Spleen (tissue), 13 donors: ENCODE measurements around the gene VTCN1. TPM values are rescaled to one million over a fixed set of nuclear protein-coding genes. Genes with fewer than 3 reads are reported as not detected.
"Not testable (repeated sequence)": the region's sequence is repeated elsewhere in the genome, so short reads cannot be mapped to it uniquely, and the experiment has no call there.

ENCODE experiments used
- DNase-seq: peaks from one replicate; pipeline ENCODE4 v3.0.0-alpha.2; 2020
- H3K27ac ChIP-seq, 8 donors: fragments of 200-600 bp; sonication (generic) in 7 of 8; 1 replicate in 4 of 8; 2 replicates in 4 of 8; pipeline versions ENCODE4 v1.5.0 to v1.8.0; 2016 to 2021; ENCODE audit warnings: inconsistent platforms in 4 of 8, mild to moderate bottlenecking in 4 of 8, moderate library complexity in 1 of 8
- H3K27me3 ChIP-seq, 7 donors: fragments of 200-600 bp; sonication (generic) in 6 of 7; replicated peaks in 1 of 7; 1 replicate in 4 of 7; 2 replicates in 3 of 7; pipeline versions ENCODE4 v1.5.0 to v1.8.0; 2016 to 2021; ENCODE audit warnings: inconsistent platforms in 3 of 7, mild to moderate bottlenecking in 1 of 7
- H3K36me3 ChIP-seq, 6 donors: fragments of 200-600 bp; sonication (generic) in 5 of 6; 1 replicate in 4 of 6; 2 replicates in 2 of 6; pipeline versions ENCODE4 v1.5.0 to v1.8.0; 2016 to 2021; ENCODE audit warnings: inconsistent platforms in 2 of 6
- H3K4me1 ChIP-seq, 6 donors: fragments of 200-600 bp; sonication (generic) in 5 of 6; 1 replicate in 3 of 6; 2 replicates in 3 of 6; pipeline versions ENCODE4 v1.5.0 to v1.8.0; 2016 to 2021; ENCODE audit warnings: inconsistent platforms in 3 of 6
- H3K4me3 ChIP-seq, 8 donors: fragments of 200-600 bp; sonication (generic) in 7 of 8; 1 replicate in 4 of 8; 2 replicates in 4 of 8; pipeline versions ENCODE4 v1.5.0 to v1.8.0; 2016 to 2021; ENCODE audit warnings: inconsistent platforms in 4 of 8, mild to moderate bottlenecking in 4 of 8, moderate library complexity in 2 of 8
- H3K9me3 ChIP-seq, 8 donors: fragments of 200-600 bp; sonication (generic) in 7 of 8; 1 replicate in 4 of 8; 2 replicates in 4 of 8; pipeline versions ENCODE4 v1.5.0 to v1.8.0; 2016 to 2021; ENCODE audit warnings: inconsistent platforms in 4 of 8
- POLR2A ChIP-seq, 3 donors: fragments of 450-650 bp; IDR thresholded peaks; one replicate each; pipeline ENCODE4 v1.5.1; 2017; ENCODE audit warnings: antibody characterized with exemption in 3 of 3, mild to moderate bottlenecking in 1 of 3
- POLR2AphosphoS5 ChIP-seq, 3 donors: sonication (generic); formaldehyde crosslinking; IDR thresholded peaks; one replicate each; pipeline ENCODE4 v1.5.1; 2017; ENCODE audit warnings: antibody characterized with exemption in 3 of 3
- WGBS, 5 donors: extraction: QIAGEN DNeasy Blood & Tissue Kit in 3 of 5; methylation state at CpG; one replicate each; pipeline versions ENCODE4 v1.1.5 to v1.1.7; 2013 to 2018; 5-methylcytosine and 5-hydroxymethylcytosine counted together
- intact Hi-C: fragments of 100-400 bp; cut with DNase I; formaldehyde crosslinking; loops from one replicate; pipeline ENCODE4 v1.15.0; 2023; ENCODE audit warnings: low total_unique reads
- long read RNA-seq, 2 donors: transcript quantifications; one replicate each; lab custom pipeline, GENCODE V29; 2026
- polyA plus RNA-seq, 3 donors: library from polyadenylated mRNA; stranded (reverse); fragments of 200-250 nt; gene quantifications; one replicate each; pipeline ENCODE4 v1.2.1, GENCODE V29; 2013
- total RNA-seq, 7 donors: library from RNA; depleted of rRNA in 3 of 7; stranded (reverse); fragments of >200 nt in 3 of 7; fragmentation: NEBNext Ultra II Directional in 4 of 7; extraction: Animal tissue kit (Norgen Biotek cat#: 25700) in 4 of 7; gene quantifications; one replicate each; pipeline versions ENCODE4 v1.1.0 to v1.2.1, GENCODE V29; 2016 to 2021
- TF ChIP-seq, protein P1 (sequence below), 11 experiments: fragments of 200-600 bp in 7 of 11; fragments of 450-650 bp in 4 of 11; sonication (generic) in 4 of 11; IDR thresholded peaks in 8 of 11; conservative IDR thresholded peaks in 3 of 11; 1 replicate in 7 of 11; 2 replicates in 4 of 11; pipeline versions ENCODE4 v1.4.0 to v1.8.0; 2016 to 2021; ENCODE audit warnings: antibody characterized with exemption in 11 of 11, inconsistent platforms in 4 of 11, mild to moderate bottlenecking in 1 of 11
- donor health status: healthy with polysubstance abuse.
- donor health status: DM: no; HTN: no; CAD: no; lungs with moderate emphysema.
- donor health status: DM: no; HTN: no; CAD: no.
- donor health status: Bipolar disorder and iron deficiency.
- donor health status: healthy.
- donor health status: DM: no; HTN: no; CAD: no.
- donor health status: DM: yes; HTN: yes; CAD: no.

Gene VTCN1, protein sequence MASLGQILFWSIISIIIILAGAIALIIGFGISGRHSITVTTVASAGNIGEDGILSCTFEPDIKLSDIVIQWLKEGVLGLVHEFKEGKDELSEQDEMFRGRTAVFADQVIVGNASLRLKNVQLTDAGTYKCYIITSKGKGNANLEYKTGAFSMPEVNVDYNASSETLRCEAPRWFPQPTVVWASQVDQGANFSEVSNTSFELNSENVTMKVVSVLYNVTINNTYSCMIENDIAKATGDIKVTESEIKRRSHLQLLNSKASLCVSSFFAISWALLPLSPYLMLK
- total RNA-seq (not detected), polyA plus RNA-seq (not detected)
- long read RNA-seq, donor 1: 0 reads
- long read RNA-seq, donor 2, partial matches to known transcripts: 0 of 2 reads
- long read RNA-seq, donor 2, other reads (novel, unspliced or antisense): 0 of 2 reads

- no peak for DNase-seq
Measured at GRCh38 chr1:117210831-117211261, at the start of gene VTCN1. VTCN1 (minus strand) TSS chr1:117210927; CDS start chr1:117210855, 72 bp downstream.

GRCh38 chr1:117258791-117259190 lies 48.1 kb upstream of the VTCN1 start:
- intact Hi-C loops: no loop called here
- TF ChIP-seq, protein P1, sequence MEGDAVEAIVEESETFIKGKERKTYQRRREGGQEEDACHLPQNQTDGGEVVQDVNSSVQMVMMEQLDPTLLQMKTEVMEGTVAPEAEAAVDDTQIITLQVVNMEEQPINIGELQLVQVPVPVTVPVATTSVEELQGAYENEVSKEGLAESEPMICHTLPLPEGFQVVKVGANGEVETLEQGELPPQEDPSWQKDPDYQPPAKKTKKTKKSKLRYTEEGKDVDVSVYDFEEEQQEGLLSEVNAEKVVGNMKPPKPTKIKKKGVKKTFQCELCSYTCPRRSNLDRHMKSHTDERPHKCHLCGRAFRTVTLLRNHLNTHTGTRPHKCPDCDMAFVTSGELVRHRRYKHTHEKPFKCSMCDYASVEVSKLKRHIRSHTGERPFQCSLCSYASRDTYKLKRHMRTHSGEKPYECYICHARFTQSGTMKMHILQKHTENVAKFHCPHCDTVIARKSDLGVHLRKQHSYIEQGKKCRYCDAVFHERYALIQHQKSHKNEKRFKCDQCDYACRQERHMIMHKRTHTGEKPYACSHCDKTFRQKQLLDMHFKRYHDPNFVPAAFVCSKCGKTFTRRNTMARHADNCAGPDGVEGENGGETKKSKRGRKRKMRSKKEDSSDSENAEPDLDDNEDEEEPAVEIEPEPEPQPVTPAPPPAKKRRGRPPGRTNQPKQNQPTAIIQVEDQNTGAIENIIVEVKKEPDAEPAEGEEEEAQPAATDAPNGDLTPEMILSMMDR (IDR thresholded peaks at IDR 0.05 in 8 of 11, conservative IDR thresholded peaks at IDR 0.05 in 3 of 11): no peak
- TF ChIP-seq POLR2A (IDR thresholded peaks at IDR 0.05) (no peak), POLR2AphosphoS5 (IDR thresholded peaks at IDR 0.05) (no peak)
- WGBS, 5 donors: 80 to 91% (median 86%) methylated on average over 3 of the region's 3 CpGs

More at GRCh38 chr1:117210831-117211261, at the start of gene VTCN1:
- WGBS, 5 donors: 82 to 92% (median 84%) methylated on average over 6 to 8 of the region's 8 CpGs
- Histone ChIP-seq H3K27me3 (peaks cover 0 to 7% (median 0%) of the 10 kb centered on the region in 7 donors), H3K36me3 (no peaks in the 10 kb centered on the region), H3K4me3 (no peak within 1 kb of the TSS), H3K27ac (no peak within 1 kb of the TSS), H3K4me1 (no peaks in the 10 kb centered on the region), H3K9me3 (peaks cover 0 to 1% (median 0%) of the 10 kb centered on the region in 8 donors)
- TF ChIP-seq, protein P1 (IDR thresholded peaks at IDR 0.05 in 8 of 11, conservative IDR thresholded peaks at IDR 0.05 in 3 of 11): no peak
- TF ChIP-seq POLR2A (IDR thresholded peaks at IDR 0.05): no peak
- intact Hi-C loops: no loop called here

GRCh38 chr1:117258075-117258474 lies 47.3 kb upstream of the VTCN1 start:
- H3K27me3 ChIP-seq, intact Hi-C loops, H3K4me1 ChIP-seq, H3K27ac ChIP-seq, DNase-seq, H3K4me3 ChIP-seq, H3K36me3 ChIP-seq: not testable (repeated sequence)
- H3K9me3 ChIP-seq: peaks cover 0 to 16% (median 8%) of the 10 kb centered on the region in 8 donors

More at GRCh38 chr1:117258791-117259190, 48.1 kb upstream of the VTCN1 start:
- no peak for DNase-seq
- Histone ChIP-seq H3K9me3 (peaks cover 0 to 16% (median 8%) of the 10 kb centered on the region in 8 donors), H3K36me3 (no peaks in the 10 kb centered on the region), H3K27me3 (peaks cover 0 to 3% (median 0%) of the 10 kb centered on the region in 7 donors), H3K27ac (no peak overlapping the region), H3K4me3 (no peak overlapping the region), H3K4me1 (no peaks in the 10 kb centered on the region)

DNA sequence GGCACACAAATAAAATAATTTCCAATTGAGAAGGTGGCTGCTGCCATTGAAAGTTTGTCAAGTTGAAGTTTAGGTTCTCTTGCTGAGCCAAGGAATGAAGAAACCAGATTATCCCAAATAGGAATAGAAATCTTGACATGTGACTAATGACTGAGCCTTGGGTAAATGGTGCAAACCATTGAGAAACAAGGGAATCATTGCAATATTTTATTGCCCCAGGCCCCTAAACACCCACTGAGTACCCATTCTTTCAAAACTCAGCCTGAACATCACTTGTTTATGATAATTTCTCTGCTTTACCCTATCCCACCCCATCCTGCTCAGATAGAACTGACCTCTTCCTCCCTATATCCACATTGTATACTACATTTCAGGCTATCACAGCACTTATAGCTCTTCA lies 46.6 kb upstream of the VTCN1 start:
- H3K4me1 ChIP-seq: no peaks in the 10 kb centered on the region
- TF ChIP-seq POLR2A (IDR thresholded peaks at IDR 0.05): no peak
- TF ChIP-seq POLR2AphosphoS5 (IDR thresholded peaks at IDR 0.05): no peak
- TF ChIP-seq, protein P1 (IDR thresholded peaks at IDR 0.05 in 8 of 11, conservative IDR thresholded peaks at IDR 0.05 in 3 of 11): no peak
- intact Hi-C loops: no loop called here
- H3K9me3 ChIP-seq: peaks cover 0 to 16% (median 8%) of the 10 kb centered on the region in 8 donors
- H3K4me3 ChIP-seq: no peak overlapping the region
- DNase-seq: no peak
- peaks cover 0 to 3% (median 0%) of the 10 kb centered on the region in 7 donors for H3K27me3 ChIP-seq
- H3K36me3 ChIP-seq: no peaks in the 10 kb centered on the region
- H3K27ac ChIP-seq: no peak overlapping the region
